Stimulated activated CD4-positive, alpha-beta T cell treated with anti-CD3 and anti-CD28 coated beads, TNF-alpha, amount 100 ng/mL, for 24 hours (primary cell): ENCODE results near the gene MRPL23.

Source experiments
- DNase-seq, 3 experiments: peaks; one replicate each; pipeline ENCODE4 v3.0.0-alpha.2; 2020; ENCODE audit warnings: low read depth in 3 of 3

The MRPL23 gene

GRCh38 chr11:1953489-1954266, 6.5 kb downstream of the MRPL23 start:
- DNase-seq: peak in 1 of 3 experiments; percentile 12

- no peak for DNase-seq
These were observed 11.2 kb downstream of the MRPL23 start for GRCh38 chr11:1958367-1958766.

- DNase-seq: no peak
These were observed 12.7 kb downstream of the MRPL23 start for GRCh38 chr11:1959786-1960185.

- no peak for DNase-seq
These were observed 16.7 kb downstream of the MRPL23 start for GRCh38 chr11:1963864-1964263.

- DNase-seq: no peak
These were observed 17.2 kb downstream of the MRPL23 start for GRCh38 chr11:1964348-1964747.

- DNase-seq: no peak
These were observed 17.8 kb downstream of the MRPL23 start for GRCh38 chr11:1964955-1965354.

GRCh38 chr11:1966531-1966930, 19.4 kb downstream of the MRPL23 start:
- no peak for DNase-seq

GRCh38 chr11:1967641-1968225, 20.6 kb downstream of the MRPL23 start:
- no peak for DNase-seq

GRCh38 chr11:1968454-1969002, 21.4 kb downstream of the MRPL23 start:
- DNase-seq: no peak

- DNase-seq: no peak
These were observed 21.9 kb downstream of the MRPL23 start for GRCh38 chr11:1969035-1969434.

GRCh38 chr11:1969776-1970175, 22.6 kb downstream of the MRPL23 start:
- no peak for DNase-seq

- DNase-seq: no peak
These were observed 23.8 kb downstream of the MRPL23 start for GRCh38 chr11:1970956-1971355.

GRCh38 chr11:1975185-1975584, 28.1 kb downstream of the MRPL23 start:
- no peak for DNase-seq

- no peak for DNase-seq
These were observed 31.8 kb downstream of the MRPL23 start for GRCh38 chr11:1978720-1979473.

- no peak for DNase-seq
These were observed 32.5 kb downstream of the MRPL23 start for GRCh38 chr11:1979607-1980006.

- DNase-seq: no peak
These were observed 35.9 kb downstream of the MRPL23 start for GRCh38 chr11:1982873-1983600.

GRCh38 chr11:1983601-1983961, 36.4 kb downstream of the MRPL23 start:
- no peak for DNase-seq

- DNase-seq: no peak
These were observed 39.9 kb downstream of the MRPL23 start for GRCh38 chr11:1987024-1987423.

GRCh38 chr11:1988174-1988573, 41.0 kb downstream of the MRPL23 start:
- no peak for DNase-seq

GRCh38 chr11:1988667-1989317, 41.7 kb downstream of the MRPL23 start:
- DNase-seq: no peak

- DNase-seq: no peak
These were observed 42.8 kb downstream of the MRPL23 start for GRCh38 chr11:1989953-1990352.
